ENCODE data around the gene ADD2.

Gene ADD2

DNA sequence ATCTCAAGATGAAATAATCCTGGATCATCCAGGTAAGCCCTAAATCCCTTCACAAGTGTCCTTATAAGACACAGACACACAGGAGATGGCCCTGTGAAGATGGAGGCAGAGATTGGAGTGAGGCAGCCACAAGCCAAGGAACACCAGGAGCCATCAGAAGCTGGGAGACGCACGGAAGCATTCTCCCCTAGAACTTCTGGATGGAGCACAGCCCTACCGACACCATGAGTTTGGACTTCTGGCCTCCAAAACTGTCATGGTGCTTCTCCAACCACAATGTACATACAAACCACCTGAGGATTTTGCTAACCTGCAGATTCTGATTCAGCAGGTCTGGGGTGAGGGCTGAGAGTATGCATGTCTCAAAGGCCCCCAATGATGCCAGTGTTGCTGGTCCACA is 42.5 kb downstream of the ADD2 start:
- ATAC-seq, result no peak
- Mint-ChIP-seq H3K4me1 (no peaks in the 10 kb centered on the region), H3K36me3 (no peaks in the 10 kb centered on the region), H3K9me3 (no peaks in the 10 kb centered on the region), H3K27ac (no peak overlapping the region), H3K4me3 (no peak overlapping the region)
- DNase-seq (ENCODE audit: low spot score in 2 of 2), result no peak

DNA sequence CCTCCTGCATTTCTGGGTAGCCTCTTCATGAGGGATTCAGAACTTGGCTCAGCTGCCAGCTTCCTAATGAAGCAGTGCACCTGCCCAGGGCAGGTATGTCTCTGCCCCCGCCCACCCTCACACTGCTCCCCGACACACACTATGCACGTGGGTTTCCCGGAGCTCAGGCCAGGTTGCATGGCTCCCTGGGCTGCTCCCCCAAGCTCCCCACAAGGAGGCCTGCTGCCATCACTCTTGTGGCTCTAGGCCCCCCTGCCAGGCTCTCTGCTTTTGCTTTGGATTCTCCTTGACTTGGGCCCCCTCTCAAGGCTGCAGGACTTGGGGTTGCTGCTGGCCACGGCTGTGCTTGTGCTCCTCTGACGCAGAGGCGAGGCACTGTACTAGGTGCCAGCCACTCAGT is 43.6 kb downstream of the ADD2 start:
- ATAC-seq (peak; percentile 31), DNase-seq (ENCODE audit: low spot score in 2 of 2) (no peak)
- no peaks in the 10 kb centered on the region for H3K36me3 Mint-ChIP-seq
- no peaks in the 10 kb centered on the region for H3K9me3 Mint-ChIP-seq
- no peak overlapping the region for H3K27ac Mint-ChIP-seq
- no peak overlapping the region for H3K4me3 Mint-ChIP-seq
- no peaks in the 10 kb centered on the region for H3K4me1 Mint-ChIP-seq

DNA sequence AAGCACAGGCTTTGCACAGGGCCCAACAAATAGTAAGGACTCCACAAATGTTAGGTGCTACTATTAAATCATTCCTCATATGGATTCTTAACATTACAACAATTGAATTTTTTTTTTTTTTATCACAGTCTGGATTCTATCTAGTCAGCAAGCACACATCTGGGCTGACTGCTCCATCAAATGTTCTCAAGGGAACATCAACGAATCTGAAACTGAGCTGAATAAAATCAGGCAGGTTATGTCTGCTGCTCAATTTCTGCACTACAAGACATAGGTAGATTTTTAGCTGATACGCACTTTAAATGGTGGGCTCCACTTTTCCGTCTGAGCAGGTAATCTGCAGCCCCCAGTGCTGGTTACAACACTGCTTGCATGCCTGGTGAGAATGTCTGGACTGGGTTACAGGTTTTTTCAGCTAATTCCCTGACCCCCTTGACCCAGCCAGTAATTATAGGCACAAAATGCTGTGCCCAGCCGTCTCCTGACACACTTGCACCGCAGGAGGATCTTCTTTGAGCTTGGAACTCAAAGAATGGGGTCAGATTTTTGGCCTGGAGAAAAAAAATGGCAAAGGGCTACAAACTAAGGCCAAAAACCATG is 44.6 kb downstream of the ADD2 start:
- ATAC-seq (no peak), DNase-seq (ENCODE audit: low spot score in 2 of 2) (no peak)
- Mint-ChIP-seq H3K4me1 (no peaks in the 10 kb centered on the region), H3K4me3 (no peak overlapping the region), H3K36me3 (no peaks in the 10 kb centered on the region), H3K9me3 (no peaks in the 10 kb centered on the region), H3K27ac (no peak overlapping the region)

DNA sequence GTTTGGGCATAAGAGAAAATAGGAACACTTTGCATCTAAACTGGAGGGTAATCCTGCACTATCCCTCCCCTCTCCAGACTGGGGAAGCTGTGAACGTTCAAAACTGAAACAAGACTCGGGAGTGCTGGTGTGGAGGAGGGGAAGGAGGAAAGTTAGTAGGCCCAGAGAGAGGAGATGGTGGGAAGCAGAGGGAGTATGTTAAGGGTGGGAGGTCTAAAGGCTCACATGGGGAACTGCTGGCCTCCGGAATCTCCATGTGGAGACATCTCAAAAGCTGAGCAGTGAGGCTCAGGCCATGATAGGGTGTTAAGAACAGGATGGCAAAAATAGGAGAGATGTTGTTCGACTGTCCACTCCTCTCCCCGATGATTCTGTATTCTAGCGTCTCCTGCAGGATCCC is 47.9 kb downstream of the ADD2 start:
- Mint-ChIP-seq H3K9me3 (no peaks in the 10 kb centered on the region), H3K36me3 (no peaks in the 10 kb centered on the region), H3K4me3 (no peak overlapping the region), H3K4me1 (no peaks in the 10 kb centered on the region), H3K27ac (no peak overlapping the region)
- no peak for ATAC-seq
- DNase-seq (ENCODE audit: low spot score in 2 of 2), result no peak

DNA sequence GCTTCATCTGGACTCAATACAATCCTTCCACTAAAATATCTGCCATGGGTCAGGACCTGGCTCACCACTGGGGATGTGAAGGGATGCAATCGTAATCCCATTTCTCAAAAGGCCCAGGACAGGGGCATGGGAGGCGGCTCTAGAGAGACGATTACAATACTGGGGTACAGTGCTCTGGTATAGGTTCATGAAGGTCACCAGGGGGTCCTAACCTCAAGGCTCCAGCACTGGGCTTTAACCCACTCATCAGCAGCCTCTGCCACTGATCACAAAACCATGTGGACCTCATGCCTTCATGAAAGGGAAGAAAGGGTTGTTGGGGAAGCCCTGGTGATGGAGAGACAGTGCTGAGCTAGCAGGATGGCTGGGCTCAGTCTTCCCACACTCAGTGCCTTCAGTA is 48.8 kb downstream of the ADD2 start:
- H3K4me3 Mint-ChIP-seq, result no peak overlapping the region
- DNase-seq (ENCODE audit: low spot score in 2 of 2) (no peak), ATAC-seq (no peak)
- no peak overlapping the region for H3K27ac Mint-ChIP-seq
- no peaks in the 10 kb centered on the region for H3K4me1 Mint-ChIP-seq
- no peaks in the 10 kb centered on the region for H3K36me3 Mint-ChIP-seq
- no peaks in the 10 kb centered on the region for H3K9me3 Mint-ChIP-seq

DNA sequence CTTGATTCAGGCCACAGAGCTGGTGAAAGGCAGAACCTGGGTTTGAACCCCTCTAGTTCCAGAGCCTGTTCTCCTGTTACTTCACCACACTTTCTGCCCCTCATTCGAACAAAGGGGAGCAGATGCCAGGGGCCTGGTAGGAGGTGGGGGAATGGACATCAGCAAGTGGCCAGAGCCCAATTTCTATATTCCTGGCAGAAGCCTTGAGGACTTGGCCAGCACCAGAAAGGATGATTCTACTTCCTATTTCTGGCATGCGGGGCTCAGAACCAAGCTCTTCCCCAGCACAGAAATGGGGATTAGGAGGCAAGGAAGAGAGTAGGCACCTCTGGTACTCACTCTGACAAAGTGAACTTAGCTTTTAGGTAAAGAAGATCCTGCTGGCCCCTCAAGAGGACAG is 49.3 kb downstream of the ADD2 start:
- Mint-ChIP-seq H3K36me3 (no peaks in the 10 kb centered on the region), H3K9me3 (no peaks in the 10 kb centered on the region), H3K27ac (no peak overlapping the region), H3K4me1 (no peaks in the 10 kb centered on the region), H3K4me3 (no peak overlapping the region)
- DNase-seq (ENCODE audit: low spot score in 2 of 2), result peak in 1 of 2 donors; percentile 22
- ATAC-seq, result no peak

DNA sequence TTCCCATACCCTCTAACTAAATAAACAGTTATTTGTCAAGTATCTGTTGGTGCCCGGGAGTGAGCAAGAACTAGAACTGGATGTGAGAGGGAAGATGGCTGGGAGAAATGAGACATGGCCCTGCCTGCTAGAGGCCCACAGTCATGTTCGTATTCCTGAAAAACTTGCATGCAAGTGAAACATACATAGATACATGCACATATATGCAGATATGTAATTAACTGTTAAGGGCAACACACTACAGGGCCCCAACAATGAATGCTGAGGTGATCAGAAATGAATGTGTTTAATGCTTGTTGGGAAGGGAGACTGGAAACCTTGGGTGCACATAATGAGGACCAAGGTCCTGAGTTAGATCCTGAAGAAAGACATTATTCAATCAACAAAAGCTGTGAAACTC is 49.8 kb downstream of the ADD2 start:
- no peaks in the 10 kb centered on the region for H3K9me3 Mint-ChIP-seq
- H3K4me1 Mint-ChIP-seq, result no peaks in the 10 kb centered on the region
- no peak for DNase-seq (ENCODE audit: low spot score in 2 of 2)
- H3K27ac Mint-ChIP-seq, result no peak overlapping the region
- no peak for ATAC-seq
- H3K36me3 Mint-ChIP-seq, result no peaks in the 10 kb centered on the region
- H3K4me3 Mint-ChIP-seq, result no peak overlapping the region

DNA sequence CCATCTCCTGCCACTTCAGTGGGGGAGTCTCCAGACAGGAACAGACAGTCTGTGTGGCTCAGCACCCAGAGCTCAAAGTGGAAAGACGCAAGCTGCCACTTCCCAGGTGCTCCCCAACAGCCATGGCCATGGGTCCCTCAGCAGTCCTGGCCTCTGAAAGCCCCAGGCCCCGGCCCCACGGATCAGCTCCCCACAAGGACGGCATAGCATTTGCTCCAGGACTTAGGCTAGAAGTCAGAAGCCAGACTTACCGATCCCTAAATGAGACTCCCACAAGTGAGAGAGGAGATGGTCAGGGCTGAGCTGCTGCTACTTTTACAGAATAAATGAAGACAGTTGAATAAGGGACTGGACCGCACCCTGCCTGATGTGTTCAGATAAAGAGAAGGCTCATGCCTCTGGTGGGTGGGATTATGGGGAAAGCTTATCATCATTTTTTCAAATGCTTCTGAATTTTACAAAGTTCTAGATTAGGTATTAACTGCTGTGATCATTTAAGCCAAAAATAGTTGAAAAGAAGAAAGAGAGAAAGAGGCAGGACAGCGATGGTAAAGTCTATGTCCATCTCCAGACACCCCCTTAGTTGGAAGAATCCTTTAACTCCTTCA is 50.5 kb downstream of the ADD2 start:
- H3K4me1 Mint-ChIP-seq, result no peaks in the 10 kb centered on the region
- no peaks in the 10 kb centered on the region for H3K36me3 Mint-ChIP-seq
- H3K27ac Mint-ChIP-seq, result no peak overlapping the region
- no peaks in the 10 kb centered on the region for H3K9me3 Mint-ChIP-seq
- H3K4me3 Mint-ChIP-seq, result no peak overlapping the region
- ATAC-seq, result no peak
- no peak for DNase-seq (ENCODE audit: low spot score in 2 of 2)

DNA sequence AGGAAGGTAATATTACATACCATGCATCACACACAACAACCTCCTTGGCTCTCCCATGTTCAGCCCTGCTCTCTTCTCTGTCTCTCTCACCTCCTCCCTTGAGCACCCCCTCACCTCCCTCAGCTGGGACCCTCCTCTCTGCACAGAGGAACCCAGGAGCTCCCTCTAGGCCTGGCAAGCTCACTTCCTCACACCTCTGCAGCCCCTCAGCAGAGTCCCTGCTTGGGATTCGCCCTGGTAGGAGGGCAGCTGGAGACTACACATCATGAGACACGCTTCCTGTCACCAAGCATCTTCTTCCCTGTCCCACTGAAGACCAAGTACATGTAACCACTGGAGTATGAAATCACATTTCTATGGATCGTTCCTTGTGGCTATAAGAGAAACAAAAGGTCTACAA is 51.0 kb downstream of the ADD2 start:
- DNase-seq (ENCODE audit: low spot score in 2 of 2) (no peak), ATAC-seq (peak; percentile 20)
- Mint-ChIP-seq H3K36me3 (no peaks in the 10 kb centered on the region), H3K4me3 (no peak overlapping the region), H3K4me1 (no peaks in the 10 kb centered on the region), H3K9me3 (no peaks in the 10 kb centered on the region), H3K27ac (no peak overlapping the region)

DNA sequence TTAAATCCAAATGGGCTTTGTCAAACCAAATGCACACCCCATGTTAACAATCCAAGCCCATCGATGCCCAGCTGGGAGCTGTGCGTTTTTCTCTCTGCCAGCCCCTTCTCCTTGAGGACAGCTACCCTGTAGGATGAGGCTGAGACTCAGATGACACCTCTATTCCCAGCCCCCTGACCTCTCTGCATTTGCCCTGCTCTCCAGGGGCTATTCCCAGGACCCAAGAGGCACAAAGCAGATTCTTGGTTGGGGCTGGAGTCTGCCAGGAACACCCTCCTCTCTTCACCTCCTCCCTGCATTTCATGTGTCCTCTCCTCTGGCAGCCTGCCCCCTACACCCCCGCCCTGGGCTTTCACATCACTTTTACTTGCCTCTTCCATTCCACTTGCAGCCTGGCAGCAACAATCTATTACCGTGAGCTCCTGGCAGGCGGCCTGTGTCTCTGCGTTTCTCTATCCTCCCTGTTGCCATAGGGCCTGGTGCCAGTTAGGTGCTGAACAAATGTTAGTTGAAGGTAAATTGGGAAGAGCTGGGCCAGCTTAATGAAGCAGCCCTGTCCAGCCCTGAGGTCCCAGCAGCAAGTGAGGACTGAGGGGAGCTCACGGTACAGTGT is 51.8 kb downstream of the ADD2 start:
- Mint-ChIP-seq H3K4me1 (no peaks in the 10 kb centered on the region), H3K36me3 (no peaks in the 10 kb centered on the region), H3K27ac (no peak overlapping the region), H3K4me3 (no peak overlapping the region), H3K9me3 (no peaks in the 10 kb centered on the region)
- DNase-seq (ENCODE audit: low spot score in 2 of 2) (no peak), ATAC-seq (no peak)

DNA sequence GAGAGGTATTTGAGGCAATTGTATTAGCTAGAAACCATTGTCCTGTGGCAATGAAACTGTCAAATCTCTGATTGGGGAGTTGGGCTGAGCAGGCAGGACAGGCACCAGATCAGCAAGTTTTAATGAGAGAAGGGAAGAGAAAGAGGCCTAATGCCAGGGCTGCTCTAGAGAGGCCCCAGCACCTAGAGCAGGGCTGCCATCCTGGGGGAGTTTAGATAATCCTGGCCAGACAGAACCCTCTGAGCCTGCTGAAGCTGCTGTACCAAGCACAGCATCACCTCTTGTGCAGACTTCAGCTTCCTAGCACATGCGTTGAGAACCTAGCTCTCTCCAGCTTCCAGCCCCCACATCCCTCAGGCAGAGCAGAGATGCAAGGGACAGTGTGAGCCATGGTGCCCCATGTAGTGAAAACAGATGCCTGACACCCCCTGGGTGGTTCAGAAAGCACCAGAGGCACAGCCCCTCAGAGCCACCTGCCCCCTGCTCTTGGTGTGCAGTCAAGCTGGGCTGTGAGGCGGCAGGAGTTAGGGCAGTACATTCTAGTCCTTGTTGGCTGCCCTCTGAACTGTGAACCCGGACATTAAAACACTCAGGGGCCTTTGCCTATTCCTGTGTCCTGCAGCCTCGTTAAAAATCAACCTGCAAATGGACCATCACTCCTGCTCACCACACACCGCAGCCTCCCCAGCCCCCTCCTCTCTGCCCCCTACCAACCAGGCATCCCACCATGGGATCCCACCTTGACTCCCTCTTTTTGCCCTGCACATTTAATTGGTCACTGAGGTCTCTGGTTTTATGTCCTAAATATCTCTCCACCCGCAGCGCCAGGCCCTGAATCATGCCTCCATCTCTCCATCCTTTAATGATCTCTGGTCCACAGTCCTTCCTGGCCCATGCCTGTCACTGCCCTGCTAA is 52.7 kb downstream of the ADD2 start:
- H3K4me3 Mint-ChIP-seq, result no peak overlapping the region
- H3K27ac Mint-ChIP-seq, result peak overlapping the region; percentile 20
- ATAC-seq, result no peak

DNA sequence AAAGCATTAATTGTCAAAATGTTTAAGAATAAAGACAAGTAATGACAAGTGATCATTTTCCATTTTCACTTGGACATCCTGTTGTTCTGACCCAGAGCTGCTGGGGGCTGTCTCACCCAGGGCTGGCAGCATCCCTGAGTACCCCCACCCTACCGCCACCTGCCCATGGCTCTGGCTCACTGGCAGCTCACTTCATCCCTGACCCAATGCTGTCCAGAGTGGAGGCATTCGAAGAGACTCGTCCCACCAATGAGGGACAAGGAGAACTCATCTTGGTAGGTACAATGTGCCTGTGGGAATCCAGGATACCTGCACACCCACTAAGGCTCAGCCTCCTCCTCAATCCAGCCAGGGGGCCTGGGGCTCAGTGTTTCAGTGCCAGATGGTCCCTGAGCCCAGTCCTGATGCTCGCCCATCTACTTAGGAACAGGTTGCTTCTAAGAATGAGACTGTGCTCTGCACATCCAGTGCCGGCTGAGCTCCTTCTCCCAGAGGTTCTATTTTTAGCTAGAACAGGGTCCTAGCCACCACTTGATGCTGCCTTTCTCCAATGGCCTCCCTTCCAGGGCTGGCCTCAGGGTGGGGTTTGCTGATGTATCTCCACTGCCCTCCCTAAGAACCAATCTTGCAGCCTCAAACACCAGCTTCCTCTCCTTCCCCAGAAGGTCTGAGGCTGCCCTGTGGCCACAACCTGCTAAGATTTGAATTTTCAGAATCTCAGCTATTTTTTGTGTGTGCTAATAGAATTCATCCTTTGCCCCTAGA is 53.7 kb downstream of the ADD2 start:
- Mint-ChIP-seq H3K27ac (peak overlapping the region; percentile 20), H3K4me1 (no peaks in the 10 kb centered on the region), H3K4me3 (no peak overlapping the region), H3K36me3 (no peaks in the 10 kb centered on the region), H3K9me3 (no peaks in the 10 kb centered on the region)
- ATAC-seq (no peak), DNase-seq (ENCODE audit: low spot score in 2 of 2) (no peak)

More for the DNA sequence above, 52.7 kb downstream of the ADD2 start:
- DNase-seq (ENCODE audit: low spot score in 2 of 2), result no peak
- no peaks in the 10 kb centered on the region for H3K36me3 Mint-ChIP-seq
- H3K9me3 Mint-ChIP-seq, result no peaks in the 10 kb centered on the region
- no peaks in the 10 kb centered on the region for H3K4me1 Mint-ChIP-seq

DNA sequence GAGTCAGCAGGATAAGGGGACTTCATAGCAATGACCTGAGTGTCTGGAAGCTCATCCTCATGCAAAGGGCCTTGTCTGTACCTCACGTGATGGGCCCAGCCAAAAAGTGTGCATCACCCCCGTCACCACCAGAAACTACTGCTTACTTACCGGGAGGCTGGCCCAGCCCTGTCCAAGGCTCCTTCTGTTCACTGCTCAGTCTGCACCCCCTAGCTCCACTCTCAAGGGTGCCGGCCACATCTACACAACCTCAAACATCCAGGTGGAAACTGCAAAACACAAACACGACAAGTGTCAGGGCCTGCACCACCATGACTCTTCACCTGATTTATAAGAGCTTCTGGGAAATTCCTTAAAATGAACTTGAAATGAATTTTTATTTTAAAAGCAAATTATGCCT is 55.1 kb downstream of the ADD2 start:
- no peak overlapping the region for H3K27ac Mint-ChIP-seq
- H3K9me3 Mint-ChIP-seq, result no peaks in the 10 kb centered on the region
- no peak overlapping the region for H3K4me3 Mint-ChIP-seq
- ATAC-seq, result no peak
- no peaks in the 10 kb centered on the region for H3K4me1 Mint-ChIP-seq
- H3K36me3 Mint-ChIP-seq, result no peaks in the 10 kb centered on the region
- DNase-seq (ENCODE audit: low spot score in 2 of 2), result no peak

DNA sequence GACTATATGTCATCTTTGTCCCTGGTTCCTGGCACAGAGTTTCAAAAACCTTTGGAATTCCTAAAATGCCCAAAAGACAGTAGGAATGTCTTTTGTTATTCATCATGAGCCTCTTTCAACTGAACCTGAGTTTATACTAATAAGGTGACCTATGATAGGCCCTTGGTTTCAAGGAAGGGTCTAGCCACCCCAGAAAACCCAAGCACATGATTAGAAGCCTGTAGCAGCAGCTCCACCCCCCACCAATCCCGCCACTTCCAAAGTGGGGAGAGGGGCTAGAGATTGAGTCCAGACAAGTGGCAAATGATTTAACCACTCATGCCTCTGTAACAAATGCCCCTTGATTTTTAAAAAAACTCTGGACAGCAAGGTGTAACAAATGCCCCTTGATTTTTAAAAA is 56.8 kb downstream of the ADD2 start:
- H3K9me3 Mint-ChIP-seq, result no peaks in the 10 kb centered on the region
- no peaks in the 10 kb centered on the region for H3K36me3 Mint-ChIP-seq
- DNase-seq (ENCODE audit: low spot score in 2 of 2) (no peak), ATAC-seq (no peak)
- H3K4me3 Mint-ChIP-seq, result no peak overlapping the region
- H3K27ac Mint-ChIP-seq, result no peak overlapping the region
- no peaks in the 10 kb centered on the region for H3K4me1 Mint-ChIP-seq

DNA sequence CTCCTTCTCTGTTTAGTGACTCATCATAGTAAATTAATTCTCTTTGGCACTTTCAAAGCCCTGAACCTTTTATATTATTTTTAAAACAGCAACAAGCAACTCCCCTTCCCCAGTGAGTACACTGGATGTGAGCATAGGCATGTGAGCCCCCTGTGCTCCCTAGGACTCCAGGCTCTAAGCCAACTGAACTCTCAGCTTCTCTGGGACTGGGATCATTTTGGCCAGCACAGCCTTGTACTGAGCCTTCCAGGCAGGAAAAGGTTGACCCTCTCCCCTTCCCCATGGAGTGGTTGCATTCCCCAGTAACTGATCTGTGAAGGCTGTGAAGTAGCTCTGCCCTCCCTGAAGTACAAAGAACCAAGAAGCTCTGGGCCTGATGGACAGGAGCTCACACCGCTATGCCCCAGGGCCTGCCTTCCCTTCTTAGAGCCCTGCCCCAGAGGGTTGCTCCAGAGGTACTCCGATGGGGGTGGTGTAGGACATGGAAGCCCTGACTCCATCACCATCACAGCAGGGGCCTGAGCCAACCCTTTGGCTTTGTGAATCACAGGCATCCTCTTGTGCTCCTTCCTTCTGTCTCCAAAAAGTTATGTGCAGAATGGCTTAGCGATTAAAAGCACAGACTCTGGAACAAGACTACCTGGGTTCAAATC is 57.8 kb downstream of the ADD2 start:
- Mint-ChIP-seq H3K4me1 (no peaks in the 10 kb centered on the region), H3K27ac (no peak overlapping the region), H3K36me3 (no peaks in the 10 kb centered on the region), H3K4me3 (no peak overlapping the region), H3K9me3 (no peaks in the 10 kb centered on the region)
- DNase-seq (ENCODE audit: low spot score in 2 of 2) (no peak), ATAC-seq (peak; percentile 6)
